Right lobe of liver (tissue), 6 donors: ENCODE results near the gene RING1. TPM values are rescaled to one million over a fixed set of nuclear protein-coding genes. Genes with fewer than 3 reads are reported as not detected.

ENCODE experiments used
- ATAC-seq, 4 donors: fragments of 200-7000 bp; cut with Tn5 transposase; one replicate each; pipeline ENCODE4 v1.9.1; 2020; ENCODE audit warnings: mild to moderate bottlenecking in 4 of 4, moderate library complexity in 4 of 4
- DNase-seq, 3 donors: peaks; one replicate each; pipeline ENCODE4 v3.0.0-alpha.2; 2020
- H3K27ac ChIP-seq, 3 donors: fragments of 200-600 bp; one replicate each; pipeline ENCODE4 v1.8.0; 2022
- H3K27me3 ChIP-seq, 2 donors: fragments of 200-600 bp; one replicate each; pipeline ENCODE4 v1.8.0; 2022
- H3K36me3 ChIP-seq, 4 donors: fragments of 200-600 bp; sonication (generic) in 1 of 4; one replicate each; pipeline versions ENCODE4 v1.5.1 to v1.8.0; 2017 to 2022; ENCODE audit warnings: control low read depth in 1 of 4
- H3K4me1 ChIP-seq, 4 donors: fragments of 200-600 bp; sonication (generic) in 1 of 4; one replicate each; pipeline versions ENCODE4 v1.5.1 to v1.8.0; 2017 to 2022; ENCODE audit warnings: control low read depth in 1 of 4
- H3K4me3 ChIP-seq, 3 donors: fragments of 200-600 bp; one replicate each; pipeline ENCODE4 v1.8.0; 2022
- H3K9me3 ChIP-seq, 4 donors: fragments of 200-600 bp; sonication (generic) in 1 of 4; one replicate each; pipeline versions ENCODE4 v1.5.1 to v1.8.0; 2017 to 2022; ENCODE audit warnings: control low read depth in 1 of 4
- CTCF ChIP-seq, 4 donors: fragments of 200-600 bp in 3 of 4; fragments of 450-650 bp in 1 of 4; IDR thresholded peaks; one replicate each; pipeline versions ENCODE4 v1.5.1 to v1.8.0; 2016 to 2022; ENCODE audit warnings: antibody characterized with exemption in 4 of 4, mild to moderate bottlenecking in 2 of 4
- POLR2A ChIP-seq: fragments of 450-650 bp; IDR thresholded peaks from one replicate; pipeline ENCODE4 v1.6.1; 2017; ENCODE audit warnings: antibody characterized with exemption, mild to moderate bottlenecking
- WGBS: methylation state at CpG from one replicate; pipeline ENCODE4 v1.1.6; 2018; ENCODE audit warnings: low coverage, low lambda C conversion rate; ENCODE audit not compliant: insufficient coverage; ENCODE audit errors: missing lambda C conversion rate; 5-methylcytosine and 5-hydroxymethylcytosine counted together
- intact Hi-C, 2 donors: fragments of 100-400 bp; cut with DNase I; formaldehyde crosslinking; loops; one replicate each; pipeline versions ENCODE4 v1.11.2 to v1.14.1; 2022
- total RNA-seq, 6 experiments: library from RNA; depleted of rRNA in 2 of 6; stranded (reverse); fragments of >200 nt in 2 of 6; fragmentation: NEBNext Ultra II Directional in 3 of 6; extraction: Animal tissue kit (Norgen Biotek cat#: 25700) in 3 of 6; gene quantifications; one replicate each; pipeline versions ENCODE4 v1.1.0 to v1.2.4, GENCODE V29; 2016 to 2023
- donor health status: DM: no; HTN: yes; CAD: no.
- donor health status: DM: no; HTN: no; CAD: no.
- donor health status: DM: no; HTN: no; CAD: no.
- donor health status: DM: no; HTN: yes; CAD: no.
- donor health status: DM: no; HTN: yes; CAD: no.

The RING1 gene
- total RNA-seq, 6 experiments from 2014 or later, result 7.5 to 21.3 (median 19.7) TPM

DNA sequence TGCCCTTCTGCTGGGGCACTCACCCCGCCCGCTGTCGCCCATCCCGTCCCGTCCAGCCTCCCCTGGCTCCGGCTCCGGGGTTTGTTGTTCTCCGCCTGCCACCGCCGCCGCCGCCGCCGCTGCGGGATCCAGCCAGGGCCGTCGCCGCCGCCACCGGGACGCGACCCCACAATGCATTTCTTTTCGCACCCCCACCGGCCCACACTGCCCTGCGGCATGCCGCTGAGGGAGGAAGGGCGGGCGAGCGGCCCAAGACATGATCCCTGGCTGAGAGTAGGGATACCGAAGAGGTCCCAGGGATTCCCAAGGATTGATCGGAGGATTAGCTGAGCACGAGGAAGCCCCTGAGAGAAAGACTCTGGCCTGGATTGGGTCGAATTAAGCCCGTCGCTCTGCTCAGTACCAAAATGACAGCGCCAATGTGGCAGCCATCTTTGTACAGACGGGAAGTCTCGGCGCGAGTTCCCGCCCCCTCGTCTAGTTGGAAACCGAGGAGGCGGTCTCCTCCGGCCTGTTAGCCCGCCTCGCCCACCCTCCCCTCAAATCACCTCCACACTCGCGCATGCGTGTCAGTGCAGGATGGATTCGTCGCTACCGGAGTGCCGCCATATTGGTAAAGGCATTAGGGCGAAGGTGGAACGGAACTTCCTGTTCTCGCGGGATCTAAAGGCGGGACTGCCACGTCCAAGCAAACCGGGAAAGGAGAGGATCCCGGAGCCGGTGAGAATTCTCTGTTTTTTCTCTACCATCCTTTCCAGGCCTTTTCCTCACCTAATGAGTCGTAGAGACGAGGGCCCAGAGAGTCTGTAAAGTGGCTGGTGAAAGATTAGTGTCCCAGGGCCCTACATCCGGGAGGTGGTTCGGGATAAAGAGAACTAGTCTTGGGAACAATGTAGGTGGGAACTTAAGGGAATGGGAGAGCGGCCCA, 7.8 kb upstream of the RING1 start, which contains the start of the genes RXRB and SLC39A7:
Gene RXRB, minus strand, starts transcription at position 447 of the 928 bp plus-strand sequence. Its CDS starts 189 bp downstream, at position 258.
Gene SLC39A7, plus strand, starts transcription at position 649 of the 928 bp plus-strand sequence. CDS start 379 bp downstream, outside the sequence.
- peaks cover 3 to 62% (median 25%) of the 10 kb centered on the region in 4 donors for H3K4me1 ChIP-seq
- WGBS, result under 1% methylated on average over 43 of the region's 68 CpGs
- H3K27me3 ChIP-seq, result no peaks in the 10 kb centered on the region
- peaks cover 0 to 37% (median 21%) of the 10 kb centered on the region in 4 donors for H3K36me3 ChIP-seq
- H3K9me3 ChIP-seq, result no peaks in the 10 kb centered on the region
- H3K4me3 ChIP-seq, result peak within 1 kb of the TSS; percentile 59 to 96 (median 88)
- TF ChIP-seq CTCF (IDR thresholded peaks at IDR 0.05), result no peak
- TF ChIP-seq POLR2A, result peak; percentile 71
- H3K27ac ChIP-seq, result peak within 1 kb of the TSS; percentile 94 to 98 (median 96)
- ATAC-seq, result peak; percentile 73 to 78 (median 75)
- DNase-seq, result peak; percentile 99
- intact Hi-C loops, result no loop called here

DNA sequence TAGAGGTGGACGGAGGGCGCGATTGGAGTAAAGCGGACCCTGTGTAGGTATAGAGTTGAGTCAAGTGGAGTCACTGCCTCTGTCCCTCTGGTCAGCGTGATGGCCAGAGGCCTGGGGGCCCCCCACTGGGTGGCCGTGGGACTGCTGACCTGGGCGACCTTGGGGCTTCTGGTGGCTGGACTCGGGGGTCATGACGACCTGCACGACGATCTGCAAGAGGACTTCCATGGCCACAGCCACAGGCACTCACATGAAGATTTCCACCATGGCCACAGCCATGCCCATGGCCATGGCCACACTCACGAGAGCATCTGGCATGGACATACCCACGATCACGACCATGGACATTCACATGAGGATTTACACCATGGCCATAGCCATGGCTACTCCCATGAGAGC, 7.2 kb upstream of the RING1 start:
- Histone ChIP-seq H3K4me3 (peak overlapping the region; percentile 59 to 96 (median 88)), H3K36me3 (peaks cover 0 to 32% (median 20%) of the 10 kb centered on the region in 4 donors), H3K27me3 (no peaks in the 10 kb centered on the region), H3K4me1 (peaks cover 3 to 59% (median 24%) of the 10 kb centered on the region in 4 donors), H3K27ac (peak overlapping the region; percentile 94 to 98 (median 96)), H3K9me3 (no peaks in the 10 kb centered on the region)
- TF ChIP-seq POLR2A (no peak), CTCF (IDR thresholded peaks at IDR 0.05) (no peak)
- 2% methylated on average over 7 of the region's 14 CpGs for WGBS
- ATAC-seq, result no peak
- intact Hi-C loops, result no loop called here
- no peak for DNase-seq

DNA sequence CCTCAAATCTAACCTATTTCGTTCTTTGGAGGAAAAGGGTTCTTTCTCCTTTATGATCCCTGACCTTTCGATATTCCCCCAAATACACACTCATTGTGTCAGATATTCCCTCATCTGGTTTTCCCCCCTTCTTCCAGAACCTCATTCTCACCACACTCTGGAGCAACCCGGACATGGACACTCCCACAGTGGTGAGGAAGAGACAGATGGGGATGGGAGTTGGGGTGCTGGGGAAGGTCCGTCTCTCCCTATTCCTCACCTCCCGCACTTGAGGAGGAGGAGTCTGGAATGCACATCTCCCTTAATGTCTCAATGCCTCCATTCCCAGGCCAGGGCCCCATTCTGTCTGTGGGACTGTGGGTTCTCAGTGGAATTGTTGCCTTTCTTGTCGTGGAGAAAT, 6.4 kb upstream of the RING1 start:
- H3K27me3 ChIP-seq, result no peaks in the 10 kb centered on the region
- no peak for ATAC-seq
- no peak for DNase-seq
- WGBS, result 92% methylated on average over 4 of the region's 6 CpGs
- intact Hi-C loops, result no loop called here
- H3K36me3 ChIP-seq, result peaks cover 0 to 25% (median 12%) of the 10 kb centered on the region in 4 donors
- H3K4me3 ChIP-seq, result peak overlapping the region; percentile 59 to 96 (median 88)
- peaks cover 3 to 59% (median 24%) of the 10 kb centered on the region in 4 donors for H3K4me1 ChIP-seq
- no peak overlapping the region for H3K27ac ChIP-seq
- TF ChIP-seq POLR2A (no peak), CTCF (IDR thresholded peaks at IDR 0.05) (no peak)
- H3K9me3 ChIP-seq, result no peaks in the 10 kb centered on the region

- TF ChIP-seq POLR2A (no peak), CTCF (IDR thresholded peaks at IDR 0.05) (no peak)
- H3K4me3 ChIP-seq, result no peak overlapping the region
Observed at GRCh38 chr6:33202799-33203198, 5.5 kb upstream of the RING1 start.

More at GRCh38 chr6:33202799-33203198, 5.5 kb upstream of the RING1 start:
- WGBS, result 93% methylated on average over 3 of the region's 6 CpGs
- Histone ChIP-seq H3K27me3 (no peaks in the 10 kb centered on the region), H3K4me1 (peaks cover 3 to 51% (median 20%) of the 10 kb centered on the region in 4 donors), H3K27ac (no peak overlapping the region), H3K36me3 (peaks cover 0 to 20% (median 9%) of the 10 kb centered on the region in 4 donors), H3K9me3 (no peaks in the 10 kb centered on the region)
- DNase-seq, result peak in 1 of 3 donors; percentile 37
- no peak for ATAC-seq
- intact Hi-C loops, result no loop called here
